HepG2 (cell line): ENCODE measurements around the gene LRRC73. TPM values are rescaled to one million over a fixed set of nuclear protein-coding genes. Genes with fewer than 3 reads are reported as not detected.

Experiments used
- EEA1 ChIP-seq: sonication (generic); formaldehyde crosslinking; IDR thresholded peaks from 2 replicates; pipeline ENCODE4 v1.5.1; 2020; ENCODE audit warnings: mild to moderate bottlenecking, missing genetic modification reagents, borderline replicate concordance
- MIER2 ChIP-seq: IDR thresholded peaks from 2 replicates; pipeline ENCODE4 v1.6.1; 2016; ENCODE audit warnings: missing biosample characterization, missing genetic modification reagents
- SALL1 ChIP-seq: sonication (generic); formaldehyde crosslinking; IDR thresholded peaks from 2 replicates; pipeline ENCODE4 v1.8.0; 2022; ENCODE audit warnings: mild to moderate bottlenecking, missing genetic modification reagents
- ZNF230 ChIP-seq: sonication (generic); formaldehyde crosslinking; IDR thresholded peaks from 2 replicates; pipeline ENCODE4 v1.4.0; 2020; ENCODE audit warnings: mild to moderate bottlenecking, missing genetic modification reagents
- ZNF430 ChIP-seq: sonication (generic); formaldehyde crosslinking; IDR thresholded peaks from 2 replicates; pipeline ENCODE4 v1.9.0; 2021; ENCODE audit warnings: mild to moderate bottlenecking, missing genetic modification reagents
- ZNF484 ChIP-seq: sonication (generic); formaldehyde crosslinking; IDR thresholded peaks from 2 replicates; pipeline ENCODE4 v1.5.1; 2020; ENCODE audit warnings: mild to moderate bottlenecking, low read depth, missing genetic modification reagents, borderline replicate concordance
- ZNF747 ChIP-seq: sonication (generic); formaldehyde crosslinking; IDR thresholded peaks from 2 replicates; pipeline ENCODE4 v1.8.1; 2023; ENCODE audit warnings: missing genetic modification reagents, mild to moderate bottlenecking, borderline replicate concordance
- polyA plus RNA-seq, 8 experiments: library from polyadenylated mRNA; depleted of rRNA in 3 of 8; stranded (reverse) in 7 of 8; unstranded in 1 of 8; fragments of >200 nt; fragmentation: Illumina TruSeq in 4 of 8; extraction: Trizol in 4 of 8; gene quantifications; 2 replicates each; pipeline versions ENCODE4 v1.2.1 to v1.2.3, GENCODE V29; 2011 to 2016; ENCODE audit warnings: low read depth in 4 of 8, missing spikeins in 1 of 8, mixed read lengths in 1 of 8; ENCODE audit not compliant: insufficient read depth in 1 of 8
- total RNA-seq, 5 experiments: library from RNA; depleted of rRNA; stranded (reverse); fragments of >200 nt; fragmentation: Illumina TruSeq; extraction: Trizol; gene quantifications; 2 replicates each; pipeline ENCODE4 v1.2.3, GENCODE V29; 2016; ENCODE audit warnings: low read depth in 1 of 5
- TF ChIP-seq, protein P1 (sequence below): sonication (generic); formaldehyde crosslinking; IDR thresholded peaks from 2 replicates; pipeline ENCODE4 v1.5.0; 2020; ENCODE audit warnings: missing genetic modification reagents, mild to moderate bottlenecking, borderline replicate concordance
- TF ChIP-seq, protein P2 (sequence below): sonication (generic); formaldehyde crosslinking; IDR thresholded peaks from 2 replicates; pipeline ENCODE4 v1.9.0; 2021; ENCODE audit warnings: missing genetic modification reagents, borderline replicate concordance
- TF ChIP-seq, protein P3 (sequence below): sonication (generic); formaldehyde crosslinking; IDR thresholded peaks from 2 replicates; pipeline ENCODE4 v1.4.0; 2020; ENCODE audit warnings: mild to moderate bottlenecking, missing genetic modification reagents

Gene LRRC73
- total and polyA plus RNA-seq, 2 of the 13 experiments (the other 11 are each of a cell fraction or from before 2014, with no cell fraction given), result 0.11 to 0.12 TPM

DNA sequence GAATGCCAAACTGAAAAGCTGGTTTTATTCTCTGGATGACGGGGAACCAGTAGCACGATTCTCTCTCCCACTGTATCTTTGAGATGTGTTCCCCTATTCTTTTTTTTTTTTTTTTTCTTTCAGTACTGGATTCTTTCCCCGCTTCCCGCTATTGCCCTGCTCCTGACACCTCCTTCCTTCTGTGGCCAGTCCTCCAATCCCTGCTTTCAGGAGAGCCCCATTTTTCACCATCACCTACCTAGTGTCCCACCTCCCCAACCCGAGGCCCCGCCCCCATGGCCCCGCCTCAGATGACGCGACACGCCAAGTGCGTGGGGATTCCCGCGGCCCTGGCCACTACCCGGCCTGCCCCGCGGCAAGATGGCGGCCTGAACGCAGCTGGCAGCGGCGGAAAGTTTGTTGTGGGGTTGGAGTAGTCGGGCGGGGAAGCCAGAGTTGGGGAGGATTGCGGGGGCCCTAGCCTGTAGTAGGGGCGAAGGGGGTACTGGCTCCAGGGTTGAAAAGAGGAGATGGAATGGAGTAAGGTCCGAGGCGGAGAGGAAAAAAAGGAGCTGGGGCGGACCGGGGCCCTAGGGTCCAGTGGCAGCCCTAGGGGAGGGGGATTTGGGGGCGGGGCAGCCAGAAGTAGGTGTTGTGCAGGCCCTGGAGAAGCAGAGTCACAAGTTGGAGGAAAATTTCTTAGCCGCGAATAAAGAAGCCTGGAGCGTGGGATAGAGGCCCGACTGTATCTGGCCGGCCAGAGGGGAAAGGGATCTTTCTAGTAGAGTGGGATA is 32.7 kb downstream of the LRRC73 start, which contains the start of gene TJAP1 (continued):
- TF ChIP-seq, protein P1, sequence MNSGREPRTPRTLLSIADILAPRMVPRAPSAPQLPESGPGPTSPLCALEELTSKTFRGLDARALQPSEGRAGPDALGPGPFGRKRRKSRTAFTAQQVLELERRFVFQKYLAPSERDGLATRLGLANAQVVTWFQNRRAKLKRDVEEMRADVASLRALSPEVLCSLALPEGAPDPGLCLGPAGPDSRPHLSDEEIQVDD (CRISPR knock-in tag), result no peak
- TF ChIP-seq ZNF747 (CRISPR knock-in tag) (no peak; the same call in none of the 2 replicates), SALL1 (peak; percentile 73), ZNF484 (CRISPR knock-in tag) (no peak), ZNF430 (peak; percentile 86), ZNF230 (CRISPR knock-in tag) (peak; percentile 79; the same call in 1 of the 2 replicates), MIER2 (CRISPR knock-in tag) (no peak), EEA1 (no peak)
- TF ChIP-seq, protein P2, sequence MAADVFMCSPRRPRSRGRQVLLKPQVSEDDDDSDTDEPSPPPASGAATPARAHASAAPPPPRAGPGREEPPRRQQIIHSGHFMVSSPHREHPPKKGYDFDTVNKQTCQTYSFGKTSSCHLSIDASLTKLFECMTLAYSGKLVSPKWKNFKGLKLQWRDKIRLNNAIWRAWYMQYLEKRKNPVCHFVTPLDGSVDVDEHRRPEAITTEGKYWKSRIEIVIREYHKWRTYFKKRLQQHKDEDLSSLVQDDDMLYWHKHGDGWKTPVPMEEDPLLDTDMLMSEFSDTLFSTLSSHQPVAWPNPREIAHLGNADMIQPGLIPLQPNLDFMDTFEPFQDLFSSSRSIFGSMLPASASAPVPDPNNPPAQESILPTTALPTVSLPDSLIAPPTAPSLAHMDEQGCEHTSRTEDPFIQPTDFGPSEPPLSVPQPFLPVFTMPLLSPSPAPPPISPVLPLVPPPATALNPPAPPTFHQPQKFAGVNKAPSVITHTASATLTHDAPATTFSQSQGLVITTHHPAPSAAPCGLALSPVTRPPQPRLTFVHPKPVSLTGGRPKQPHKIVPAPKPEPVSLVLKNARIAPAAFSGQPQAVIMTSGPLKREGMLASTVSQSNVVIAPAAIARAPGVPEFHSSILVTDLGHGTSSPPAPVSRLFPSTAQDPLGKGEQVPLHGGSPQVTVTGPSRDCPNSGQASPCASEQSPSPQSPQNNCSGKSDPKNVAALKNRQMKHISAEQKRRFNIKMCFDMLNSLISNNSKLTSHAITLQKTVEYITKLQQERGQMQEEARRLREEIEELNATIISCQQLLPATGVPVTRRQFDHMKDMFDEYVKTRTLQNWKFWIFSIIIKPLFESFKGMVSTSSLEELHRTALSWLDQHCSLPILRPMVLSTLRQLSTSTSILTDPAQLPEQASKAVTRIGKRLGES (CRISPR knock-in tag), result no peak
- TF ChIP-seq, protein P3, sequence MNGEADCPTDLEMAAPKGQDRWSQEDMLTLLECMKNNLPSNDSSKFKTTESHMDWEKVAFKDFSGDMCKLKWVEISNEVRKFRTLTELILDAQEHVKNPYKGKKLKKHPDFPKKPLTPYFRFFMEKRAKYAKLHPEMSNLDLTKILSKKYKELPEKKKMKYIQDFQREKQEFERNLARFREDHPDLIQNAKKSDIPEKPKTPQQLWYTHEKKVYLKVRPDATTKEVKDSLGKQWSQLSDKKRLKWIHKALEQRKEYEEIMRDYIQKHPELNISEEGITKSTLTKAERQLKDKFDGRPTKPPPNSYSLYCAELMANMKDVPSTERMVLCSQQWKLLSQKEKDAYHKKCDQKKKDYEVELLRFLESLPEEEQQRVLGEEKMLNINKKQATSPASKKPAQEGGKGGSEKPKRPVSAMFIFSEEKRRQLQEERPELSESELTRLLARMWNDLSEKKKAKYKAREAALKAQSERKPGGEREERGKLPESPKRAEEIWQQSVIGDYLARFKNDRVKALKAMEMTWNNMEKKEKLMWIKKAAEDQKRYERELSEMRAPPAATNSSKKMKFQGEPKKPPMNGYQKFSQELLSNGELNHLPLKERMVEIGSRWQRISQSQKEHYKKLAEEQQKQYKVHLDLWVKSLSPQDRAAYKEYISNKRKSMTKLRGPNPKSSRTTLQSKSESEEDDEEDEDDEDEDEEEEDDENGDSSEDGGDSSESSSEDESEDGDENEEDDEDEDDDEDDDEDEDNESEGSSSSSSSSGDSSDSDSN (CRISPR knock-in tag), result peak; percentile 44
